HCT116 (cell line): Measurements from ENCODE around the gene UBE2J2. TPM values are rescaled to one million over a fixed set of nuclear protein-coding genes. Genes with fewer than 3 reads are reported as not detected.

Source experiments
- ATAC-seq: fragments of 200-7000 bp; cut with Tn5 transposase; 2 replicates; pipeline ENCODE4 v1.9.1; 2020; ENCODE audit warnings: mild to moderate bottlenecking, moderate library complexity
- BruUV-seq: library from RNA; stranded (reverse); fragments of 400-500 nt; replicated peaks from 2 replicates; lab custom pipeline; 2021; lab: Mats Ljungman, UMichigan
- CTCF ChIA-PET: fragments of 300-600 bp; sonication (Branson Sonifier 250); formaldehyde crosslinking; loops from one replicate; lab custom pipeline; 2021; ENCODE audit warnings: antibody characterized with exemption; lab: Charles Lee
- POLR2A ChIA-PET: fragments of 300-600, 350-600 bp; sonication (Branson Sonifier 250); formaldehyde crosslinking; loops from one replicate; lab custom pipeline; 2021; ENCODE audit warnings: antibody characterized with exemption; lab: Charles Lee
- RAD21 ChIA-PET, 2 experiments: fragments of 300-600 bp; sonication (Branson Sonifier 250); formaldehyde crosslinking; loops; one replicate each; lab custom pipeline; 2023; ENCODE audit warnings: low total read pairs in 2 of 2; ENCODE audit not compliant: uncharacterized antibody in 2 of 2, unreplicated experiment in 2 of 2, low non-redundant PET in 1 of 2; lab: Charles Lee
- DNase-seq: peaks from one replicate; pipeline ENCODE4 v3.0.0-alpha.2; 2010; ENCODE audit warnings: low read depth, low spot score
- H2AFZ ChIP-seq: fragments of 200-600 bp; shearing (Covaris generic), sonication (generic); 2 replicates; pipeline ENCODE4 v1.6.1; 2017; ENCODE audit warnings: low read depth, mixed run types, mixed read lengths, antibody characterized with exemption, low read length; ENCODE audit not compliant: poor library complexity, severe bottlenecking
- H3K27ac ChIP-seq: 2 replicates; pipeline ENCODE4 v1.5.1; 2012; ENCODE audit warnings: low read depth, low read length
- H3K27me3 ChIP-seq: fragments of 200-600 bp; sonication (generic); 2 replicates; pipeline ENCODE4 v1.6.1; 2016; ENCODE audit warnings: mixed run types, low read length, mixed read lengths; ENCODE audit not compliant: insufficient read depth
- H3K36me3 ChIP-seq, 2 experiments: fragments of 200-500 bp in 1 of 2; fragments of 200-600 bp in 1 of 2; sonication (Bioruptor generic) in 1 of 2; sonication (generic) in 1 of 2; 2 replicates each; pipeline versions ENCODE4 v1.5.1 to v1.6.1; 2014 to 2016; ENCODE audit warnings: low read length in 2 of 2, inconsistent platforms in 1 of 2, mixed read lengths in 1 of 2, mixed run types in 1 of 2; ENCODE audit not compliant: insufficient read depth in 2 of 2, control insufficient read depth in 1 of 2
- H3K4me1 ChIP-seq, 2 experiments: fragments of 200-600 bp in 1 of 2; sonication (generic) in 1 of 2; 2 replicates each; pipeline versions ENCODE4 v1.5.1 to v1.6.1; 2012 to 2017; ENCODE audit warnings: low read length in 2 of 2, inconsistent platforms in 1 of 2, mild to moderate bottlenecking in 1 of 2, mixed read lengths in 1 of 2, mixed run types in 1 of 2, moderate library complexity in 1 of 2; ENCODE audit not compliant: insufficient read depth in 2 of 2, control insufficient read depth in 1 of 2
- H3K4me2 ChIP-seq: fragments of 200-600 bp; sonication (generic); 2 replicates; pipeline ENCODE4 v1.6.1; 2017; ENCODE audit warnings: mixed run types, low read length, mixed read lengths
- H3K4me3 ChIP-seq, 2 experiments: fragments of 200-600 bp in 1 of 2; sonication (generic) in 1 of 2; replicated peaks in 1 of 2; 2 replicates each; pipeline ENCODE4 v1.5.1; 2011 to 2016; ENCODE audit warnings: low read length in 2 of 2, control low read depth in 1 of 2, low read depth in 1 of 2, mild to moderate bottlenecking in 1 of 2, mixed read lengths in 1 of 2, mixed run types in 1 of 2
- H3K79me2 ChIP-seq: fragments of 200-600 bp; sonication (generic); 2 replicates; pipeline ENCODE4 v1.6.1; 2017; ENCODE audit warnings: mild to moderate bottlenecking, mixed run types, low read length, moderate library complexity, mixed read lengths; ENCODE audit not compliant: insufficient read depth
- H3K9ac ChIP-seq: fragments of 200-600 bp; sonication (generic); 2 replicates; pipeline ENCODE4 v1.6.1; 2016; ENCODE audit warnings: low read length, mixed read lengths
- H3K9me2 ChIP-seq: fragments of 200-600 bp; sonication (generic), shearing (Covaris generic); 2 replicates; pipeline ENCODE4 v1.6.1; 2017; ENCODE audit warnings: mixed run types, mild to moderate bottlenecking, moderate library complexity; ENCODE audit not compliant: insufficient read depth
- H3K9me3 ChIP-seq, 2 experiments: fragments of 200-500 bp in 1 of 2; fragments of 200-600 bp in 1 of 2; sonication (Bioruptor generic) in 1 of 2; sonication (generic) in 1 of 2; 2 replicates each; pipeline ENCODE4 v1.6.1; 2014 to 2017; ENCODE audit warnings: low read length in 2 of 2, mixed read lengths in 2 of 2, inconsistent platforms in 1 of 2, low read depth in 1 of 2, mild to moderate bottlenecking in 1 of 2, mixed run types in 1 of 2, moderate library complexity in 1 of 2; ENCODE audit not compliant: control insufficient read depth in 1 of 2, insufficient read depth in 1 of 2
- H4K20me1 ChIP-seq: fragments of 200-600 bp; sonication (generic), shearing (Covaris generic); 2 replicates; pipeline ENCODE4 v1.6.1; 2017; ENCODE audit warnings: mixed run types, mild to moderate bottlenecking, moderate library complexity; ENCODE audit not compliant: insufficient read depth
- CBX3 ChIP-seq: IDR thresholded peaks from 2 replicates; pipeline ENCODE4 v1.6.1; 2012; ENCODE audit warnings: low read depth
- FOSL1 ChIP-seq: IDR thresholded peaks from 2 replicates; pipeline ENCODE4 v1.6.1; 2012; ENCODE audit warnings: low read depth
- JUND ChIP-seq: IDR thresholded peaks from 2 replicates; pipeline ENCODE4 v1.6.1; 2012
- POLR2A ChIP-seq: IDR thresholded peaks from 2 replicates; pipeline ENCODE4 v1.7.0; 2011; ENCODE audit warnings: borderline replicate concordance; ENCODE audit not compliant: insufficient read depth, insufficient read length; ENCODE audit errors: extremely low read depth
- POLR2AphosphoS5 ChIP-seq: IDR thresholded peaks from 2 replicates; pipeline ENCODE4 v1.6.1; 2011; ENCODE audit warnings: mild to moderate bottlenecking, low read depth, low read length, moderate library complexity
- RAD21 ChIP-seq: IDR thresholded peaks from 2 replicates; pipeline ENCODE4 v1.6.1; 2012; ENCODE audit warnings: low read depth, mild to moderate bottlenecking
- ZBTB33 ChIP-seq: IDR thresholded peaks from 2 replicates; pipeline ENCODE4 v1.6.1; 2011; ENCODE audit warnings: mild to moderate bottlenecking, low read length, moderate library complexity; ENCODE audit not compliant: insufficient replicate concordance; ENCODE audit errors: extremely low read depth
- intact Hi-C: fragments of 100-400 bp; cut with micrococcal nuclease; formaldehyde crosslinking; loops from 2 replicates; pipeline ENCODE4 v1.10.0; 2022
- total RNA-seq: library from RNA; stranded (reverse); gene quantifications from one replicate; pipeline ENCODE4 v1.2.1, GENCODE V29; 2021; ENCODE audit not compliant: unreplicated experiment
- TF ChIP-seq, protein P1 (sequence below), 3 experiments: fragments of 200-600 bp in 1 of 3; sonication (generic) in 1 of 3; IDR thresholded peaks in 2 of 3; conservative IDR thresholded peaks in 1 of 3; 2 replicates each; pipeline ENCODE4 v1.5.1; 2012 to 2017; ENCODE audit warnings: low read depth in 2 of 3, low read length in 2 of 3, antibody characterized with exemption in 1 of 3, borderline replicate concordance in 1 of 3, control low read depth in 1 of 3, mild to moderate bottlenecking in 1 of 3, mixed read lengths in 1 of 3, mixed run types in 1 of 3, moderate library complexity in 1 of 3; ENCODE audit not compliant: insufficient read depth in 1 of 3

The UBE2J2 gene
- total RNA-seq, 1 experiment from 2014 or later = 67.7 TPM

GRCh38 chr1:1310109-1310385 is 36.4 kb upstream of the UBE2J2 start:
- ChIA-PET CTCF (no interaction called here), POLR2A (interaction anchor here (1.3 kb wide), 1 partner anchor 8 kb away, joined by 4 read pairs; no protein-coding TSS in a partner anchor), RAD21 (no interaction called here)
- Histone ChIP-seq H3K4me1 (peaks cover 24 to 37% of the 10 kb centered on the region in 2 experiments), H4K20me1 (peaks cover 3% of the 10 kb centered on the region; the same call in 1 of the 2 replicates), H3K9me2 (no peaks in the 10 kb centered on the region), H3K4me2 (peak overlapping the region; percentile 98), H3K79me2 (peaks cover 70% of the 10 kb centered on the region), H3K27me3 (no peaks in the 10 kb centered on the region), H3K9ac (peak overlapping the region; percentile 94)
- ATAC-seq (no peak), DNase-seq (no peak)
- BruUV-seq = no TSS peak
- TF ChIP-seq POLR2A = no peak
- TF ChIP-seq, protein P1, sequence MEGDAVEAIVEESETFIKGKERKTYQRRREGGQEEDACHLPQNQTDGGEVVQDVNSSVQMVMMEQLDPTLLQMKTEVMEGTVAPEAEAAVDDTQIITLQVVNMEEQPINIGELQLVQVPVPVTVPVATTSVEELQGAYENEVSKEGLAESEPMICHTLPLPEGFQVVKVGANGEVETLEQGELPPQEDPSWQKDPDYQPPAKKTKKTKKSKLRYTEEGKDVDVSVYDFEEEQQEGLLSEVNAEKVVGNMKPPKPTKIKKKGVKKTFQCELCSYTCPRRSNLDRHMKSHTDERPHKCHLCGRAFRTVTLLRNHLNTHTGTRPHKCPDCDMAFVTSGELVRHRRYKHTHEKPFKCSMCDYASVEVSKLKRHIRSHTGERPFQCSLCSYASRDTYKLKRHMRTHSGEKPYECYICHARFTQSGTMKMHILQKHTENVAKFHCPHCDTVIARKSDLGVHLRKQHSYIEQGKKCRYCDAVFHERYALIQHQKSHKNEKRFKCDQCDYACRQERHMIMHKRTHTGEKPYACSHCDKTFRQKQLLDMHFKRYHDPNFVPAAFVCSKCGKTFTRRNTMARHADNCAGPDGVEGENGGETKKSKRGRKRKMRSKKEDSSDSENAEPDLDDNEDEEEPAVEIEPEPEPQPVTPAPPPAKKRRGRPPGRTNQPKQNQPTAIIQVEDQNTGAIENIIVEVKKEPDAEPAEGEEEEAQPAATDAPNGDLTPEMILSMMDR (IDR thresholded peaks at IDR 0.05 in 2 of 3, conservative IDR thresholded peaks at IDR 0.05 in 1 of 3; ENCODE audit: borderline replicate concordance in 1 of 3, insufficient read depth in 1 of 3, low read depth in 2 of 3, low read length in 2 of 3) = 0 out of 6 replicates have a peak, but pooled peaks of 1 of the 3 experiments have one; percentile 16
- no peak for TF ChIP-seq JUND
- no peak for TF ChIP-seq CBX3
- TF ChIP-seq ZBTB33 = no peak
- TF ChIP-seq RAD21 = no peak
- peak; percentile 10; the same call in 1 of the 2 replicates for TF ChIP-seq POLR2AphosphoS5
- no peak for TF ChIP-seq FOSL1
- TF ChIP-seq, all 23 proteins: peak for 2
- Histone ChIP-seq H3K9me3 (no peaks in the 10 kb centered on the region), H2AFZ (no peak overlapping the region), H3K4me3 (peak overlapping the region; percentile 60 to 86), H3K36me3 (peaks cover 16 to 36% of the 10 kb centered on the region in 2 experiments), H3K27ac (peak overlapping the region; percentile 99)
- intact Hi-C loops = no loop called here
